GM12865 (cell line): ENCODE measurements around the gene NF1.

Source experiments
- DNase-seq: peaks from one replicate; pipeline ENCODE4 v3.0.0; 2010; ENCODE audit warnings: low read depth
- H3K4me3 ChIP-seq: 2 replicates; pipeline ENCODE4 v1.5.1; 2011; ENCODE audit warnings: mild to moderate bottlenecking, low read depth, low read length, control low read depth
- TF ChIP-seq, protein P1 (sequence below): IDR thresholded peaks from 2 replicates; pipeline ENCODE4 v1.5.1; 2011; ENCODE audit warnings: low read length, control low read depth, low read depth, inconsistent platforms; ENCODE audit not compliant: insufficient read depth; ENCODE audit errors: missing control alignments

Gene NF1

GRCh38 chr17:31391496-31391949 is 296.7 kb downstream of the NF1 start, which contains the start of gene RAB11FIP4:
RAB11FIP4 (plus strand) TSS chr17:31391675; CDS start chr17:31391853, 178 bp downstream.
- no peak for DNase-seq
- TF ChIP-seq, protein P1, sequence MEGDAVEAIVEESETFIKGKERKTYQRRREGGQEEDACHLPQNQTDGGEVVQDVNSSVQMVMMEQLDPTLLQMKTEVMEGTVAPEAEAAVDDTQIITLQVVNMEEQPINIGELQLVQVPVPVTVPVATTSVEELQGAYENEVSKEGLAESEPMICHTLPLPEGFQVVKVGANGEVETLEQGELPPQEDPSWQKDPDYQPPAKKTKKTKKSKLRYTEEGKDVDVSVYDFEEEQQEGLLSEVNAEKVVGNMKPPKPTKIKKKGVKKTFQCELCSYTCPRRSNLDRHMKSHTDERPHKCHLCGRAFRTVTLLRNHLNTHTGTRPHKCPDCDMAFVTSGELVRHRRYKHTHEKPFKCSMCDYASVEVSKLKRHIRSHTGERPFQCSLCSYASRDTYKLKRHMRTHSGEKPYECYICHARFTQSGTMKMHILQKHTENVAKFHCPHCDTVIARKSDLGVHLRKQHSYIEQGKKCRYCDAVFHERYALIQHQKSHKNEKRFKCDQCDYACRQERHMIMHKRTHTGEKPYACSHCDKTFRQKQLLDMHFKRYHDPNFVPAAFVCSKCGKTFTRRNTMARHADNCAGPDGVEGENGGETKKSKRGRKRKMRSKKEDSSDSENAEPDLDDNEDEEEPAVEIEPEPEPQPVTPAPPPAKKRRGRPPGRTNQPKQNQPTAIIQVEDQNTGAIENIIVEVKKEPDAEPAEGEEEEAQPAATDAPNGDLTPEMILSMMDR, result no peak
- no peak within 1 kb of the TSS for H3K4me3 ChIP-seq

GRCh38 chr17:31392002-31392855 is 297.5 kb downstream of the NF1 start:
- no peak overlapping the region for H3K4me3 ChIP-seq
- TF ChIP-seq, protein P1, result no peak
- DNase-seq, result no peak

DNA sequence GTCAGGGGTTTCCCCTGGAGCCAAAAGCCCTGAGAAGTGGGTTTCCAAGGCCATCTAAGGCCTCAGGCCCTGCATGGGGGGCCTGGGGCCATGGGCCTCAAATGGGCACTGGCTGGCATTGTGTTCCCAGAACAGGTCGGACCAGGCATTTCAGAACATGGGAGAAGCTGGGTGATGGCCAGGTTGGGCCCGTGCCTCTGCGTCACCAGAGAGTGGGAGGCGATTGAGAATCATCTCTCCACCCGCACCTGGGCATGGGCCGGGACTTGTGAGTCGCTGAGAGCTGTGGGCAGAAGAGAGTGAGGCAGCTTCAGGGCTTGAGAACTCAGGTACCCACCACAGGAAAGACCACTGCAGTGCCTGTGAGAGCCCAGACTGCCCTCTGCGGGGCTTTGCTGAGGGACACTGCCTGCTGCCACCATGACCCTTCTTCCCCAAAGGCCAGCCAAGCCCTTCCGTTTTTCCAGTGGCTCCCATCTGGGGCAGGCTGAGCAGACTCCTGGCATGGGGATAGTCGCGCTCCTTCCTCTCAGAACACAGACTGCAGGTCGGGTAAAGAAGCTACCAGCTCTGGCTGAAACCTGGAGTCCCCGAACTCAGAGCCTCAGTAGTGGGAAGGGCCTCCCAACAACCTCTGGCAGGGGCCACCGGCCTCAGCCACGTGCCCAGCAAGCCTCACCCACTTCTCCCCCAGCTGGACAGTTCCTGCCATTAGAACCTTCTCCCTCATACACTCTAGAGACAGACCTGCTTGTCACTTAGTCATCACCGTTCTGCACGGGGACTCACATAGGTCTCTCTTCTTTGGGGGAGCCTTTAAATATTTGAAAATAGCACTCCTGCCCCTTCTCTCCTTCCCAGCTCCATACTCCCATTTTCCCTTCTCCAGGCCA is 298.3 kb downstream of the NF1 start:
- H3K4me3 ChIP-seq, result no peak overlapping the region
- TF ChIP-seq, protein P1, result no peak
- no peak for DNase-seq

DNA sequence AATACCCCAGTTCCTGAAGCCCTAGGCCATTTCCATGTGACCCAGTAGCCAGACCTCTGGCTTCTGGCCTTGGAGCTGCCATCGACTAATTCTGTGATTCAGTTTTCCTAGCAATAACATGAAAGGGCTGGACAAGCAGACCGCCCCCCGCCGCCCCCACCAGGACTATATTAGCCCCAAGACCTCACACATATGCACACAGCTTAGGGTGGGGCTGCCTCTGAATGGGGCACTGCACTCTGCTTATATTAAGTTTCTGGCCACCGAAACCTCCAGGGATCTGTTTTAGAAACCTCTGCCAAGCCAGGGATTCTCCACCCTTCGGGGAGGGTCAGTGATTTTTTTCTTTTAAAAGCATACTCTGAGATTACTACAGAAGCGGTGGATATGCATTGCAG is 299.0 kb downstream of the NF1 start:
- H3K4me3 ChIP-seq, result no peak overlapping the region
- TF ChIP-seq, protein P1, result no peak
- no peak for DNase-seq

DNA sequence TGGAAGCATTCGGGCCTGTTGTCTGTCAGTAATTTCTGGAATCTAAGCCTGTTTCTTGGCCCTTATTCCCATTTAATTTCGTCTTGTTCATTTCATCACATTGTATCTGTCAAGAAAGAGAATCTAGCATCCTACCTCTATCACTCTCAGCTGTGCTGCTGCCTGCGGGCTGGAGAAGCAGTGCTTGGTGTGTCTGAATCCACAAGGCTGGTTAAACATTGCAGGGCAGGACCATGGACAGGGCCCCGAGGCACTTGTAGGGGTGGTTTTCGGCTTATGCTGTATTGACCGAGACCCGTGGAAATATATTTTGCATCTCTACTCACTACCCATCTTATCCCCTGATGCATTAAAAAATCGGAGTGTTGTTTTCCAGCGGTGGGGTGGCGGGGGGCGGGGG is 299.8 kb downstream of the NF1 start:
- TF ChIP-seq, protein P1, result no peak
- DNase-seq, result peak; percentile 61
- no peak overlapping the region for H3K4me3 ChIP-seq

DNA sequence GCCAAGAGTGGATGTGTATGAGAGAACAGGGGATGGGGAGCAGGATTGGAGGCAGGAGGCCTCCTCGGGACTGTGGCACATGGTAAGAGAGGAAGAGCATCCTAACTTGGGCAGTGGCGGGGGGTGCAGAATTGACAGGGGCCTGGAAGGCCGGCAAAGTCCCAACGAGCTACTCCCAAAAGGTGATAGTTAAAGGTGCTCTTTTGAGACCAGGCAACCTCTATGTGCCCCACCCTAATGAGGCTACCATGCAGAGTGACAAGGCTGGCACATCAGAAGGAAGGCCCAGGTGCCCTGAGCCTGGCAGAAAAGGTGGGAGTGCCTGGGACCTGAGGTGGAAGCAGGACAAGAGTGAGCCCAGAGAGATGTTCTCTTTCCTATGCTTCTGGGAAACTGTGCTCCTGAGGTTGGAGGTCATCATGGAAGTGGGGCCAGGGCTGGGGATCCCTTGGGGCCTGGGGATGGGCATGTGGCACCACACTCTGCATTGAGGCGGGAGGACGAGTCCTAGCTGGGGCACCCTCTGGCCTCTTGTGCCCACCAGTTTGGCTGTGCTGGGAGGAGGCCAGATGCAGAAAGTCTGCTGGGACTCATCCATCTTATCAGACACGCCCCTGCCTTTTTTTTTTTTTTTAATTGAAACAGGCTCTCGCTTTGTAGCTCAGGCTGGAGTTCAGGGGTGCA is 302.6 kb downstream of the NF1 start:
- no peak for DNase-seq
- no peak overlapping the region for H3K4me3 ChIP-seq
- TF ChIP-seq, protein P1, result no peak
